GM12878 (cell line): ENCODE measurements around the gene VAT1. TPM values are rescaled to one million over a fixed set of nuclear protein-coding genes. Genes with fewer than 3 reads are reported as not detected.

Source experiments
- ATAC-seq: fragments of 200-7000 bp; cut with Tn5 transposase; 3 replicates; pipeline ENCODE4 v1.9.1; 2020; ENCODE audit warnings: mild to moderate bottlenecking, moderate library complexity
- BruUV-seq: library from RNA; stranded (reverse); fragments of 400-500 nt; replicated peaks from 2 replicates; lab custom pipeline; 2021; lab: Mats Ljungman, UMichigan
- CTCF ChIA-PET: fragments of 300-600 bp; sonication (Branson Sonifier 250); formaldehyde crosslinking; extraction: SDS; loops from one replicate; lab custom pipeline; 2021; ENCODE audit warnings: inconsistent platforms; lab: Yijun Ruan, JAX
- POLR2A ChIA-PET: fragments of 350-600 bp; formaldehyde crosslinking; extraction: SDS; loops from one replicate; lab custom pipeline; 2021; ENCODE audit warnings: inconsistent platforms; lab: Charles Lee
- RAD21 ChIA-PET: fragments of 300-600 bp; sonication (Branson Sonifier 250); formaldehyde crosslinking; loops from one replicate; lab custom pipeline; 2023; ENCODE audit warnings: antibody characterized with exemption; ENCODE audit not compliant: unreplicated experiment; lab: Charles Lee
- SMC1A ChIA-PET: fragments of 300-600 bp; sonication (Branson Sonifier 250); formaldehyde crosslinking; loops from one replicate; lab custom pipeline; 2023; ENCODE audit not compliant: unreplicated experiment, uncharacterized antibody; lab: Charles Lee
- DNase-seq: peaks from one replicate; pipeline ENCODE4 v3.0.0-alpha.2; 2011; ENCODE audit warnings: low read depth, low spot score
- FAIRE-seq: peaks from 3 replicates; lab custom pipeline; 2011; peaks lifted over from hg19 to GRCh38; lab: Jason Lieb, UNC
- H2AFZ ChIP-seq: 2 replicates; pipeline ENCODE4 v1.6.0; 2011; ENCODE audit warnings: low read depth, low read length, control low read depth; ENCODE audit not compliant: control insufficient read depth
- H3K27ac ChIP-seq: 2 replicates; pipeline ENCODE4 v1.5.1; 2011; ENCODE audit warnings: control low read depth; ENCODE audit not compliant: control insufficient read depth, insufficient read depth
- H3K27me3 ChIP-seq, 2 experiments: replicated peaks in 1 of 2; 2 replicates each; pipeline versions ENCODE4 v1.6.0 to v1.6.1; 2011; ENCODE audit warnings: low read length in 1 of 2; ENCODE audit not compliant: control insufficient read depth in 2 of 2, insufficient read depth in 2 of 2
- H3K36me3 ChIP-seq, 2 experiments: 2 replicates each; pipeline ENCODE4 v1.5.1; 2011; ENCODE audit warnings: low read length in 1 of 2; ENCODE audit not compliant: control insufficient read depth in 2 of 2, insufficient read depth in 2 of 2
- H3K4me1 ChIP-seq: 2 replicates; pipeline ENCODE4 v1.6.1; 2011; ENCODE audit warnings: mild to moderate bottlenecking, low read length, moderate library complexity, mixed read lengths; ENCODE audit not compliant: control insufficient read depth, insufficient read depth
- H3K4me2 ChIP-seq: 2 replicates; pipeline ENCODE4 v1.6.0; 2011; ENCODE audit warnings: control low read depth; ENCODE audit not compliant: control insufficient read depth, insufficient read depth
- H3K4me3 ChIP-seq: fragments of 200-600 bp; sonication (generic); 2 replicates; pipeline ENCODE4 v1.5.1; 2016
- H3K79me2 ChIP-seq: 2 replicates; pipeline ENCODE4 v1.6.0; 2011; ENCODE audit warnings: low read length; ENCODE audit not compliant: control insufficient read depth, insufficient read depth
- H3K9ac ChIP-seq: 2 replicates; pipeline ENCODE4 v1.8.0; 2011; ENCODE audit warnings: low read length, control low read depth, mixed read lengths; ENCODE audit not compliant: control insufficient read depth, insufficient read depth
- H3K9me3 ChIP-seq: replicated peaks from 3 replicates; pipeline ENCODE4 v1.5.1; 2011; ENCODE audit warnings: mild to moderate bottlenecking, low read length; ENCODE audit not compliant: control insufficient read depth, insufficient read depth
- H4K20me1 ChIP-seq: 2 replicates; pipeline ENCODE4 v1.6.0; 2011; ENCODE audit not compliant: control insufficient read depth, insufficient read depth
- BACH1 ChIP-seq: fragments of 450-650 bp; IDR thresholded peaks from 2 replicates; pipeline ENCODE4 v1.6.1; 2017; ENCODE audit warnings: mild to moderate bottlenecking, borderline replicate concordance
- BMI1 ChIP-seq: fragments of 450-650 bp; IDR thresholded peaks from 2 replicates; pipeline ENCODE4 v1.6.1; 2016; ENCODE audit warnings: mild to moderate bottlenecking, moderate library complexity, borderline replicate concordance
- CHD1 ChIP-seq: IDR thresholded peaks from 2 replicates; pipeline ENCODE4 v1.6.1; 2012; ENCODE audit warnings: low read depth, low read length, improper control_type of control experiment
- CREM ChIP-seq: IDR thresholded peaks from 2 replicates; pipeline ENCODE4 v1.6.1; 2014; ENCODE audit warnings: antibody characterized with exemption, low read depth
- IRF4 ChIP-seq: IDR thresholded peaks from 2 replicates; pipeline ENCODE4 v1.6.1; 2011; ENCODE audit warnings: low read depth, low read length
- WGBS: methylation state at CpG from one replicate; pipeline ENCODE4 v1.1.6; 2016; ENCODE audit warnings: low lambda C conversion rate; ENCODE audit not compliant: insufficient replicate concordance, insufficient coverage; ENCODE audit errors: missing lambda C conversion rate; 5-methylcytosine and 5-hydroxymethylcytosine counted together
- in situ Hi-C: fragments of 300-500 bp; cut with MboI; formaldehyde crosslinking; loops from 9 replicates; pipeline ENCODE4 v1.14.3; 2018; ENCODE audit warnings: mixed read lengths
- intact Hi-C: fragments of 100-400 bp; cut with micrococcal nuclease; formaldehyde crosslinking; loops from one replicate; pipeline ENCODE4 v1.14.2; 2022; ENCODE audit not compliant: unreplicated experiment
- polyA plus RNA-seq, 11 experiments: library from polyadenylated mRNA; depleted of rRNA in 4 of 11; unstranded in 6 of 11; stranded (reverse) in 5 of 11; fragments of >200 nt; fragmentation: Nextera tagmentation in 4 of 11; fragmentation: Illumina TruSeq in 1 of 11; extraction: Ambion mirVana in 4 of 11; extraction: Trizol in 1 of 11; gene quantifications; 1 replicate in 1 of 11; 2 replicates in 10 of 11; pipeline versions ENCODE4 v1.2.1 to v1.2.3, GENCODE V29; 2011 to 2016; ENCODE audit warnings: inconsistent platforms in 2 of 11, missing spikeins in 2 of 11, low read depth in 1 of 11
- total RNA-seq, 4 experiments: library from RNA; depleted of rRNA in 3 of 4; stranded (reverse); fragments of >200 nt in 3 of 4; fragmentation: Illumina TruSeq in 1 of 4; extraction: Trizol in 1 of 4; gene quantifications; 2 replicates each; pipeline versions ENCODE4 v1.2.1 to v1.2.3, GENCODE V29; 2013 to 2021
- TF ChIP-seq, protein P1 (sequence below): fragments of 450-650 bp; IDR thresholded peaks from 2 replicates; pipeline ENCODE4 v1.6.1; 2017; ENCODE audit warnings: borderline replicate concordance
- TF ChIP-seq, protein P2 (sequence below): fragments of 450-650 bp; IDR thresholded peaks from 2 replicates; pipeline ENCODE4 v1.6.1; 2018; ENCODE audit warnings: mild to moderate bottlenecking, low read depth, moderate library complexity; ENCODE audit not compliant: partially characterized antibody
- TF ChIP-seq, protein P3 (sequence below): fragments of 450-650 bp; IDR thresholded peaks from 2 replicates; pipeline ENCODE4 v1.6.1; 2017; ENCODE audit warnings: mild to moderate bottlenecking, moderate library complexity

VAT1 gene
- total and polyA plus RNA-seq, 10 of the 15 experiments (the other 5 are each of a cell fraction or from before 2014, with no cell fraction given): 5.0 to 19.8 (median 8.2) TPM

DNA sequence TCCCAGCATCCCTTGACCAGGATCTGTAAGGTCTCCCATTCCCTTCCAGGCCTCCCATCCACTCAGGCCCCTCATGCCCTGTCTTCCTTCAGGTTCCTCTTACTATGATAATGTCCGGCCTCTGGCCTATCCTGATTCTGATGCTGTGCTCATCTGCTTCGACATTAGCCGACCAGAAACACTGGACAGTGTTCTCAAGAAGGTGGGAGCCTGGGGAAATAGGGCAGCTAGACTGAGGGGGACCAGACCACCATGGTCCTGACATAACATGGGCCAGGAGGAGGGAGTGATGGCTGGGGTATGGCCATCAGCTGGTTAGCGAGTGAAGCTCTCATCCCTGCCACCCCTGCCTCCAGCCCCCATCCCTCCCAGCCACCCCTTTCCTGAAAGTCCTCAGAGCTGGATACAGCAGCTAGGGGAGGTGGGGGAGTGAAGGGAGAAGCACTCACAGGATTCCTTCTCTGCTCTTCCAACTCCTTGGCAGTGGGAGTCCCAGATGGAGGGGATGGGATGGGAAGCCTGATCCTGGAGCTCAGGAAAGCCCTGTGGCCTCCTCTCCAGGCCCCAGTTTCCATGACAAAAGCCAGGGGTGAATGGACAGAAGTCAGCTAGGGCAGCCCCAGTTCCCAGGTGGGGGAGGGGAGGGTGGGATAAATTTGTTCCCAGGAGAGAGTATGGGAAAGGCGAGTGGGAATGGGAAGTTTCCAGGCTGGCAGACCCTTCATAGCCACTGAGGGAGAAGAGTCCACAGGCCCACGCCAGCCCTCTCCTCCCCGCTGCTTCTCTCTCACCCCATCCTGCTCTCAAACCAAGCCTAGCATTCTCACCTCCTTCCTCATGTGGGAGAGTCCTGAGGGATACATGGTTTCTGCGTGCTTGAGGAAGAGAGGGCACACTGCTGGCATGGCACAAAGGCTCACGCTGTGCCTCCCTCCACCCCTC lies 5.2 kb upstream of the VAT1 start:
- 33% methylated on average over 9 of the region's 9 CpGs for WGBS
- H3K27me3 ChIP-seq: no peaks in the 10 kb centered on the region
- FAIRE-seq: no peak
- no peaks in the 10 kb centered on the region for H3K79me2 ChIP-seq
- H3K9ac ChIP-seq: no peak overlapping the region
- no peaks in the 10 kb centered on the region for H4K20me1 ChIP-seq
- ChIA-PET SMC1A (no interaction called here), POLR2A (no interaction called here)
- no peak for ATAC-seq
- no peak overlapping the region for H2AFZ ChIP-seq
- no peak for DNase-seq
- TF ChIP-seq BACH1: no peak
- no peak for TF ChIP-seq IRF4
- TF ChIP-seq, protein P1, sequence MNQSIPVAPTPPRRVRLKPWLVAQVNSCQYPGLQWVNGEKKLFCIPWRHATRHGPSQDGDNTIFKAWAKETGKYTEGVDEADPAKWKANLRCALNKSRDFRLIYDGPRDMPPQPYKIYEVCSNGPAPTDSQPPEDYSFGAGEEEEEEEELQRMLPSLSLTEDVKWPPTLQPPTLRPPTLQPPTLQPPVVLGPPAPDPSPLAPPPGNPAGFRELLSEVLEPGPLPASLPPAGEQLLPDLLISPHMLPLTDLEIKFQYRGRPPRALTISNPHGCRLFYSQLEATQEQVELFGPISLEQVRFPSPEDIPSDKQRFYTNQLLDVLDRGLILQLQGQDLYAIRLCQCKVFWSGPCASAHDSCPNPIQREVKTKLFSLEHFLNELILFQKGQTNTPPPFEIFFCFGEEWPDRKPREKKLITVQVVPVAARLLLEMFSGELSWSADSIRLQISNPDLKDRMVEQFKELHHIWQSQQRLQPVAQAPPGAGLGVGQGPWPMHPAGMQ: no peak
- TF ChIP-seq BMI1: no peak
- no peak for TF ChIP-seq CREM
- TF ChIP-seq, protein P2, sequence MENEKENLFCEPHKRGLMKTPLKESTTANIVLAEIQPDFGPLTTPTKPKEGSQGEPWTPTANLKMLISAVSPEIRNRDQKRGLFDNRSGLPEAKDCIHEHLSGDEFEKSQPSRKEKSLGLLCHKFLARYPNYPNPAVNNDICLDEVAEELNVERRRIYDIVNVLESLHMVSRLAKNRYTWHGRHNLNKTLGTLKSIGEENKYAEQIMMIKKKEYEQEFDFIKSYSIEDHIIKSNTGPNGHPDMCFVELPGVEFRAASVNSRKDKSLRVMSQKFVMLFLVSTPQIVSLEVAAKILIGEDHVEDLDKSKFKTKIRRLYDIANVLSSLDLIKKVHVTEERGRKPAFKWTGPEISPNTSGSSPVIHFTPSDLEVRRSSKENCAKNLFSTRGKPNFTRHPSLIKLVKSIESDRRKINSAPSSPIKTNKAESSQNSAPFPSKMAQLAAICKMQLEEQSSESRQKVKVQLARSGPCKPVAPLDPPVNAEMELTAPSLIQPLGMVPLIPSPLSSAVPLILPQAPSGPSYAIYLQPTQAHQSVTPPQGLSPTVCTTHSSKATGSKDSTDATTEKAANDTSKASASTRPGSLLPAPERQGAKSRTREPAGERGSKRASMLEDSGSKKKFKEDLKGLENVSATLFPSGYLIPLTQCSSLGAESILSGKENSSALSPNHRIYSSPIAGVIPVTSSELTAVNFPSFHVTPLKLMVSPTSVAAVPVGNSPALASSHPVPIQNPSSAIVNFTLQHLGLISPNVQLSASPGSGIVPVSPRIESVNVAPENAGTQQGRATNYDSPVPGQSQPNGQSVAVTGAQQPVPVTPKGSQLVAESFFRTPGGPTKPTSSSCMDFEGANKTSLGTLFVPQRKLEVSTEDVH: no peak
- TF ChIP-seq, protein P3, sequence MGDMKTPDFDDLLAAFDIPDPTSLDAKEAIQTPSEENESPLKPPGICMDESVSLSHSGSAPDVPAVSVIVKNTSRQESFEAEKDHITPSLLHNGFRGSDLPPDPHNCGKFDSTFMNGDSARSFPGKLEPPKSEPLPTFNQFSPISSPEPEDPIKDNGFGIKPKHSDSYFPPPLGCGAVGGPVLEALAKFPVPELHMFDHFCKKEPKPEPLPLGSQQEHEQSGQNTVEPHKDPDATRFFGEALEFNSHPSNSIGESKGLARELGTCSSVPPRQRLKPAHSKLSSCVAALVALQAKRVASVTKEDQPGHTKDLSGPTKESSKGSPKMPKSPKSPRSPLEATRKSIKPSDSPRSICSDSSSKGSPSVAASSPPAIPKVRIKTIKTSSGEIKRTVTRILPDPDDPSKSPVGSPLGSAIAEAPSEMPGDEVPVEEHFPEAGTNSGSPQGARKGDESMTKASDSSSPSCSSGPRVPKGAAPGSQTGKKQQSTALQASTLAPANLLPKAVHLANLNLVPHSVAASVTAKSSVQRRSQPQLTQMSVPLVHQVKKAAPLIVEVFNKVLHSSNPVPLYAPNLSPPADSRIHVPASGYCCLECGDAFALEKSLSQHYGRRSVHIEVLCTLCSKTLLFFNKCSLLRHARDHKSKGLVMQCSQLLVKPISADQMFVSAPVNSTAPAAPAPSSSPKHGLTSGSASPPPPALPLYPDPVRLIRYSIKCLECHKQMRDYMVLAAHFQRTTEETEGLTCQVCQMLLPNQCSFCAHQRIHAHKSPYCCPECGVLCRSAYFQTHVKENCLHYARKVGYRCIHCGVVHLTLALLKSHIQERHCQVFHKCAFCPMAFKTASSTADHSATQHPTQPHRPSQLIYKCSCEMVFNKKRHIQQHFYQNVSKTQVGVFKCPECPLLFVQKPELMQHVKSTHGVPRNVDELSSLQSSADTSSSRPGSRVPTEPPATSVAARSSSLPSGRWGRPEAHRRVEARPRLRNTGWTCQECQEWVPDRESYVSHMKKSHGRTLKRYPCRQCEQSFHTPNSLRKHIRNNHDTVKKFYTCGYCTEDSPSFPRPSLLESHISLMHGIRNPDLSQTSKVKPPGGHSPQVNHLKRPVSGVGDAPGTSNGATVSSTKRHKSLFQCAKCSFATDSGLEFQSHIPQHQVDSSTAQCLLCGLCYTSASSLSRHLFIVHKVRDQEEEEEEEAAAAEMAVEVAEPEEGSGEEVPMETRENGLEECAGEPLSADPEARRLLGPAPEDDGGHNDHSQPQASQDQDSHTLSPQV: no peak
- no peak for TF ChIP-seq CHD1
- TF ChIP-seq, all 136 proteins: peak for 0
- Histone ChIP-seq H3K9me3 (no peaks in the 10 kb centered on the region), H3K4me1 (peaks cover 7% of the 10 kb centered on the region; the same call in 1 of the 2 replicates), H3K27ac (no peak overlapping the region), H3K36me3 (no peaks in the 10 kb centered on the region), H3K4me2 (no peak overlapping the region), H3K4me3 (no peak overlapping the region)
- ChIA-PET RAD21 (no interaction called here), CTCF (no interaction called here)
- intact Hi-C loops (no loop called here), in situ Hi-C loops (loop anchor here (10.0 kb wide), 1 partner anchor 187 kb away; the partner anchor contains the start of gene TMEM106A)
- BruUV-seq: no TSS peak
